CD4-positive, alpha-beta T cell treated with Interferon alpha-2 for 1 hour (primary cell): ENCODE results near the gene RAB39B.

ENCODE experiments used
- DNase-seq, 2 donors: peaks; one replicate each; pipeline ENCODE4 v3.0.0-alpha.2; 2020 to 2022

RAB39B gene

GRCh38 chrX:155215443-155216178 is 48.7 kb downstream of the RAB39B start:
- no peak for DNase-seq

DNA sequence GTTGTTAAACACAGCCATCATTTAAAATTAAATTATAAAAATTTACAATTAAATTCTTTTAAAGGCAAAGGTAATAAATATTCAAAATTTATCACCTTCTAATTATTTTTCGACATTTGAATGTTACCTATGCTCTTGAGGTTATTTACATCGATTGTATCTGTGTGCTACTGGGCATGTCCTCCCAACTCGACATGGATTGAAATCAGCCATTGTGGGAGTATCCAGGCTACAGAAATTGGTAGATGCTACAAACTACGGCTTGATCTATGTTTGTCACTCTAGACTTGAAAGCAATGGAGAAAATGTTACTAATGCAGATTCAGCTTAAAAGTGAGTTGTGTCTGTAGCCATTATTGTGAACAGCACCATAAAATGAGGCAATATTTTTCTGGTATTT is 50.6 kb downstream of the RAB39B start:
- no peak for DNase-seq

DNA sequence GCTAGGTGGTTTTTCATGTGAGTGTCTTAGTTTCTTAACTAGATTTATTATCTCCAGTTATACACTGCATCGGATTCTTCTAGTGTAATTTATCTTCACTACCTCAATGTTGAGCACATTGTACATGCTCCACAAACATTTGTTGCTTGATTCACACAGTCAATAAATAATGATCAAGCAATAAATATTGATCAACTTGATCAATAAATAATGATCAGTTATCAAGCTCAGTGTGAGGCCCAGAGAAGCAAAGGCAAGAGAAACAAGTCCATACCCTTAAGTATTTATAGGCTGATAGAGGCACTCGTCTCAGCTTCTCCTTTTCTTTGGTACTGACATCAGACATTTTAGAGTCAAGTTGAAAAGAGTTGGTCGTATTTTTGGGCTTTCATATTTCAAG is 53.1 kb downstream of the RAB39B start:
- DNase-seq: no peak
